ENCODE results near the gene HLCS.
A peak's percentile ranks its signal among the peaks of the same experiment; 100 is the strongest.

Gene HLCS

DNA sequence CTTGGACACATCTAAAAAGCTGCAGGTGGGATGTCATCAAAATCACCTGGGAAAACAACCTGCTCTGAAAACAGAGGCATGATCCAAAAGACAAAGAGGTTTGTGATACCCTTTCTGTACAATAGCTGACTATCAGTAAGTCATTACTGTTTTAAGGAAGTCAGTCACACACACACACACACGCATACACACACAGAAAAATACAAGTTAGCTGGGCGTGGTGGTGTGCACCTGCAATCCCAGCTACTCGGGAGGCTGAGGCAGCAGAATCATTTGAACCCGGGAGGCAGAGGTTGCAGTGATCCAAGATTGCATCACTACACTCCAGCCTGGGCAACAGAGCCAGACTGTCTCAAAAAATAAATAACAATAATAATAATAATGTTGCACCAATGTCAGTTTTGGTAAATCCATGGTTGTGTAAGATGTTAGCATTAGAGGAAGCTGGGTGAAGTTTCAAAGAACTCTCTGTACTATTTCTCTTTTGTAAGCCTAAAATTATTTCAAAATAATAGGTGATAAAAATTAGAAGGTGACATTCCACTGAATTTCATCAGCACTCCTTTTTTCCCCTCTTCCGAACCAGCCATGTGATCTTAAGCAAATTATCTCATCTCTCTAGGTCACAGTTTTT lies 9.9 kb upstream of the HLCS start:
- Mint-ChIP-seq H3K27ac (peak overlapping the region in 1 of 3 experiments; percentile 78), H3K4me1 (peaks cover 23% of the 10 kb centered on the region), H3K27me3 (ENCODE audit: low read depth) (peaks cover 27% of the 10 kb centered on the region), H3K9me3 (no peaks in the 10 kb centered on the region), H3K36me3 (ENCODE audit: low read depth) (no peaks in the 10 kb centered on the region), H3K4me3 (no peak overlapping the region)
- no peak for TF ChIP-seq CTCF (IDR thresholded peaks at IDR 0.05; ENCODE audit: unreplicated experiment in 3 of 3)

DNA sequence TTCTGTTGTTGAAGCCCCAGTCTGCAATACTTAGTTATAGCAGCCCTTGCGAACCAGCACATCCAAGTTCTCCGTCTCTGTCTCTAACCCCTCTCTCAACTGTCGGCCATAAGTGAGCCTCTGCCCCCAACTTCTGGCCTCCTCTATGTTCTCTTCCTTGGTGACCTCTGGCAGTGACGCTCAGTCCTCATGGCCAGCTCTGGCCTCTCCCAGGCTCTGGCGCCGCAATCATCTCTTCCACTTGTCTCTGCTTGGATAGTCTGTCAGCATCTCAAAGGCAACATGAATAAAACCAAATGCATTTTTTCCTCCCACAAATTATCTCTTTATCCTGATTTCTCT lies 8.4 kb upstream of the HLCS start:
- no peak for TF ChIP-seq CTCF (IDR thresholded peaks at IDR 0.05; ENCODE audit: unreplicated experiment in 3 of 3)
- peaks cover 14% of the 10 kb centered on the region for H3K27me3 Mint-ChIP-seq (ENCODE audit: low read depth)
- no peaks in the 10 kb centered on the region for H3K9me3 Mint-ChIP-seq
- H3K4me1 Mint-ChIP-seq, result peaks cover 14% of the 10 kb centered on the region
- no peaks in the 10 kb centered on the region for H3K36me3 Mint-ChIP-seq (ENCODE audit: low read depth)
- no peak overlapping the region for H3K4me3 Mint-ChIP-seq
- no peak overlapping the region for H3K27ac Mint-ChIP-seq

DNA sequence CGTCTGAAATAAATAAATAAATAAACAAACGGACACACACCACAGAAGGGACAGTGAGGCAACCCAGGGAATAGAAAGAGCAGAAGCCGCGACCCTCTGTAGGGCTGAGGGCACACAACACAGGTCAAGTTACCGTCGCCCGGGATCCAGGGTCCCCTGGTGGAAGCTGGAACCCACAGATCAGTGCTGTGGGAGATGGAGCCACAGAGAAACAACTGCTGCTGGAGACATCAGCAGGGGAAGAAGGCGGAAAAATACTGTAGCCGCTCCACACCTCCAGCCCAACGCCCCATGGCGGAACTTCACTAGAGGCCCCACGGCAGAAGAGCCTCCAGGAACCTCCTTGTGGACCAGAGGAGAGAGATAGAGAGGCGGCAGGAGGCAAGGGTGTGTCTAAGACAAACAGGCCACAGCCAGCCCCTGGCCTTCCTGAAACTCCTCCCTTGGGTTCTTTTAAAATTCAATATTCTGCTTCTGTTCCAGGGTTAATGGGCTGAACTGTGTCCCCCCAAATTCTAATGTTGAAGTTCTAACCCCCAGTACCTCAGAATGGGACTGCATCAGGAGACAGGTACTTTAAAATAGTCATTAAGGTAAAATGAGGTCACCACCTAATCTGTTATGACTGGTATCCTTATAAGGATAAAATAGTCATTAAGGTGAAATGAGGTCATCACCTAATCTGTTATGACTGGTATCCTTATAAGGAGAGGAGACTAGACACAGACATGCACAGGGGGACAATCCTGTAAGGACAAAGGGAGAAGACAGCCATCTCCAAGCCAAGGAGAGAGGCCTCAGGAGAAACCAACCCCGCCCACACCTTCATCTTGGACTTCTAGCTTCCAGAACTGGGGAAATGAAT lies 7.7 kb upstream of the HLCS start:
- TF ChIP-seq CTCF (IDR thresholded peaks at IDR 0.05; ENCODE audit: unreplicated experiment in 3 of 3), result no peak
- H3K27ac Mint-ChIP-seq, result no peak overlapping the region

GRCh38 chr21:36968976-36969375 lies 2.5 kb upstream of the HLCS start:
- Mint-ChIP-seq H3K36me3 (ENCODE audit: low read depth) (peaks cover 3% of the 10 kb centered on the region), H3K9me3 (no peaks in the 10 kb centered on the region), H3K4me1 (peaks cover 11% of the 10 kb centered on the region), H3K4me3 (peak overlapping the region in 2 of 3 experiments; percentile 16 to 19), H3K27ac (no peak overlapping the region), H3K27me3 (ENCODE audit: low read depth) (no peaks in the 10 kb centered on the region)
- TF ChIP-seq CTCF (IDR thresholded peaks at IDR 0.05; ENCODE audit: unreplicated experiment in 3 of 3), result no peak

More for the DNA sequence above, 7.7 kb upstream of the HLCS start:
- H3K4me3 Mint-ChIP-seq, result no peak overlapping the region
- H3K4me1 Mint-ChIP-seq, result peaks cover 14% of the 10 kb centered on the region
- H3K27me3 Mint-ChIP-seq (ENCODE audit: low read depth), result peaks cover 11% of the 10 kb centered on the region
- H3K9me3 Mint-ChIP-seq, result no peaks in the 10 kb centered on the region
- H3K36me3 Mint-ChIP-seq (ENCODE audit: low read depth), result peaks cover under 1% of the 10 kb centered on the region

- no peaks in the 10 kb centered on the region for H3K9me3 Mint-ChIP-seq
- peak overlapping the region; percentile 33 to 84 (median 83) for H3K4me3 Mint-ChIP-seq
- peaks cover 11% of the 10 kb centered on the region for H3K4me1 Mint-ChIP-seq
- no peaks in the 10 kb centered on the region for H3K27me3 Mint-ChIP-seq (ENCODE audit: low read depth)
- no peak for TF ChIP-seq CTCF (IDR thresholded peaks at IDR 0.05; ENCODE audit: unreplicated experiment in 3 of 3)
- H3K27ac Mint-ChIP-seq, result no peak overlapping the region
- H3K36me3 Mint-ChIP-seq (ENCODE audit: low read depth), result peaks cover 3% of the 10 kb centered on the region
Measured at GRCh38 chr21:36968414-36968813, 1.9 kb upstream of the HLCS start.
